HG02973 (cell line): ENCODE measurements around the gene LRRC8D.
"Not testable (repeated sequence)": the region's sequence is repeated elsewhere in the genome, so short reads cannot be mapped to it uniquely, and the experiment has no call there.

ENCODE experiments used
- ATAC-seq: cut with Tn5 transposase; IDR thresholded peaks from one replicate; pipeline ENCODE4 v1.9.1; 2021; ENCODE audit warnings: moderate library complexity; ENCODE audit not compliant: unreplicated experiment

The LRRC8D gene

GRCh38 chr1:89820422-89821321, at the start of gene LRRC8D:
LRRC8D (plus strand) TSS chr1:89821032; CDS start chr1:89933069, 112,037 bp downstream.
- ATAC-seq, result peak; percentile 68

- no peak for ATAC-seq
Measured at GRCh38 chr1:89771991-89772560, 48.8 kb upstream of the LRRC8D start.

GRCh38 chr1:89776104-89776503, 44.7 kb upstream of the LRRC8D start:
- not testable (repeated sequence) for ATAC-seq

- ATAC-seq, result not testable (repeated sequence)
Measured at GRCh38 chr1:89777271-89777670, 43.6 kb upstream of the LRRC8D start.

DNA sequence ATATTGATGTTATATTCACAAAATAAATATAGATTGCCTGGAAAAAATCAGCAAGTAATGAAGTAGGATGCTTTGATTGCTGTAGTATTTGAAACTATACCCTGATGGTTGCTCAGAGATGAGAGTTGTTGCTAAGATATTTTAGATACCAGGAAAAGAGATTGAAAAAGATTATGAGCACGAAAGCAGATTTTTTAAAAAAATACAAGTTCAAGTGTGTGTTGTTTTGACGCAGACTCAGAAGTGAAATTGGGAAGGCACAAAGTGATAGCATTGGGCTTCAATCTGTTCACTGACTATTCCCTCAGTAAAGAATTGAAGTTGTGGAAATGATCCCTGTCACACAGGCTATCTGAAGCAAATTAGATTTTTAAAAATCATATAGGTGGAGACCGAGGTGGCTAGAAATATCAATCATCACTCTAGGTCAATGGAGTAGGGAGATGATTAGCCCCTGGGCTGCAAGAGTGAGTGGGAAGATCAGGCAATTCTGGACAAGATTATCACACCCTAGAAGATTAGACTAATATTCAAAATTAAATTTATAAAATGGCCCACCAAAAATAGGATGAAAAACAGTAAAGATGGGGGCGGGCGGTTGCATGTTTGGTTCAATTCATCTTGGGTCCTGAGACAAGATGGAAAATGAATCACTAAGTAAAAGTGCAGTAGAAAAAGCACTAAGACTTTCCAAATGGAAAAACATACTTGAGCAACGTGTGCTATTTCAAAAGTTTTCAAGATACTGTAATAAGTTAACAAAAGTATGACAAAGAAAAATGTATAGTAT, 41.5 kb upstream of the LRRC8D start:
- no peak for ATAC-seq

- ATAC-seq, result no peak
Measured at GRCh38 chr1:89780721-89781120, 40.1 kb upstream of the LRRC8D start.

GRCh38 chr1:89781494-89782126, 39.2 kb upstream of the LRRC8D start:
- ATAC-seq, result peak; percentile 86

DNA sequence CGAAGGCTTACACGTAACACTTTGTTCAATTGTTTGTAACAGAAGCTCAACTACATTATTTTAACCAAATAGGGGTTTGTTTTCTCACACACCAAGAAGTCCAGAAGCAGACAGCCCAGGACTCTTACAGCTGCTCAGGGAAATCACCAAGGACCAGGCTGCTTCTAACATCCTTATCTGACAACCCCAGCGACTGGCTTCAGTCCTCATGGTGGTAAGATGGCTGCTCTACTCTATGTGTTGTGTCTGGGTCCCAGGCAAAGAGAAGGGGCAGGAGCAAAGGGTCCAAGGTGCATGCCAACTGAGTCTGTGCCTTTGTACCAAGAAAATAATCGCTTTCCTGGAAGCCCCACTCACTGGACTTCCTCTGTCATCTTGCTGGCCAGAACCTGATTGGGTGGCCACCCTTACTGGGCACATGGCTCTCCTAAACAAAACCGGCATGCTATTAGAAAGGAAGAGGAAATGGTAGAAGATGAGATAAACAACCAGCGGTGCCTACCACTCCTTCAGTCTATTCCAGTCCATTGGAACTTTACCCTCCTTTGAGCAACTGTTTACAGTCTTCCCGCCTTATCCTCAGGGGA, 34.1 kb upstream of the LRRC8D start:
- no peak for ATAC-seq

GRCh38 chr1:89790592-89790991, 30.2 kb upstream of the LRRC8D start:
- no peak for ATAC-seq

- no peak for ATAC-seq
Measured at GRCh38 chr1:89791064-89791726, 29.6 kb upstream of the LRRC8D start.

GRCh38 chr1:89794406-89794805, 26.4 kb upstream of the LRRC8D start:
- ATAC-seq, result no peak

GRCh38 chr1:89795571-89795970, 25.3 kb upstream of the LRRC8D start:
- ATAC-seq, result not testable (repeated sequence)

- not testable (repeated sequence) for ATAC-seq
Measured at GRCh38 chr1:89797876-89798275, 23.0 kb upstream of the LRRC8D start.

DNA sequence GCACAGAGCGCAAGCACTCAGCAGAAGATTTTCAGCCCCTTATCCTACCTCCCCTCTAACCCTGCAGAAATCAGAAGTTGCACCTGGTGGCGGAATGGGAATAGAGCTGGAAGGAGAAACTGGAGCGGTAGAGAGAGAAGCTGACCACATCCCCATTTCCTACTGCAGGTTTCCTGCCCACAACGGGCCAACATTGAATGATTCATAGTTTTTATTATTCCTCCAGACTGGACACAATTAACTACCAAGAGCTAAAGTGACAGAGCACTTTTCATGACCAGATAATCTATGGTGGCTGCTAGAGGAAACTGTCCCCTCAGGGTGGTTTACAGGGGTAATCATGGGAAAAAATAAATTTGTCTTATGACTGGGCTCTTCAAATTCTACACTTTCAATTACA, 21.3 kb upstream of the LRRC8D start:
- no peak for ATAC-seq

DNA sequence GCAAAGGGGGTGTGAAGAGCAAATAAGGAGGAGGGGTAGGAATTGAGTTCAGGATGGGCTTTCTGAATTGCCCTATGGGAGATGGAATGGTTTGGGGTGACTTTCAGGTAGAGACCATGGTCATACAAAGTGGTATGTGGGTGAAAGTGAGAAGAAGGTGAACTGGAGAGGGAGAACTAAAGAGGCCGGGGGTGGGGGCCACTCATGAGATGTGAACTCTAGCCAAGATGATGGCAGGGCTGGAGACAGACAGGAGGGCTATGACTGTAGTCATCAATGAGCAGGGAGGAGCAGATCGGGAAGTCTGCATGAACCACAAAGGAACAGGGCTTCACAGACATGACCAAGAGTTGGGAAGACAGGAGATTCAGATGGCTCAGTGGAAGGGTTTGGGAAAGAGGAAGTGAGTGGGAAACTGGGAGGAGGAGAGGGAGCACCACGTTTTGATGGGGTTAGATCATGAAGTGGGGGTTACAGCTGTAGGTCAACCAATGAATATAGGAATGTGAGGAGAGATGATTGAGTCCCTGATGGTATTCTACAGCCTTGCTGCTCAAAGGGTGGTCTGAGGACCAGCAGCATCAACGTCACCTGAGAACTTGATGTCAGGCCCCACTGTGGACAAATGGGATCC, 20.7 kb upstream of the LRRC8D start:
- no peak for ATAC-seq

DNA sequence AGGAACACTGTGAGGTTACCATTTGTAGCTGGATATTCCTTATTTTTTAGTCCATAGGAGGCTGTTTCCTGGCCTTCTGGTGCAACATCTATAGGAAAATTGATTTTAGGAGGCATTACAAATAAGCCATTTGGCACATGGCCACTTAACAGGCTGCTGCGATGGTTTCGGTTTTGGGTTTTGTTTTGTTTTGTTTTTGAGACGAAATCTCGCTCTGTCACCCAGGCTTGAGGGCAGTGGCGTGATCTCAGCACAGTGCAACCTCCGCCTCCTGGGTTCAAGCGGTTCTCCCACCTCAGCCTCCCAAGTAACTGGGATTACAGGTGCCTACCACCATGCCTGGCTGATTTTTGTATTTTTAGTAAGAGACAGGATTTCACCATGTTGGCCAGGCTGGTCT, 20.1 kb upstream of the LRRC8D start:
- ATAC-seq, result no peak

DNA sequence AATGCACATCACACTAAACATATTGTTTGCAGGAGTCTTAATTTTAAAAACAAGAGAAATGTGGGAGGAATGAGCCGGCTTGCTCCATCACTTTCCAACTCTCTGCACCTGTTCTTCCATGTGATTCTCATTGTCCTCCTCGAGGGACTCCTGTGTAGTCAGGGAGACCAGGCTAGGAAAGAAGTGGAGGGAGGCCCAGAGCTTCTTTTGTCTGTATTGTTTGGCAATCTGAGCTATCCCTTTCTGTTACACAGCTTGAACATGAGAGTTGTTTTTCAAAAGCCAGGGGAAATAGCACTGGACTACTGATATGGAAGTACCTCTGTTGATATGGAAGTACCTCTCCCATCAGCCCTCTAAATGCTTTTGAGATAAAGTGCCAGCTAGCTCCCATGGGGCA, 18.8 kb upstream of the LRRC8D start:
- no peak for ATAC-seq

- ATAC-seq, result no peak
Measured at GRCh38 chr1:89802841-89803240, 18.0 kb upstream of the LRRC8D start.

DNA sequence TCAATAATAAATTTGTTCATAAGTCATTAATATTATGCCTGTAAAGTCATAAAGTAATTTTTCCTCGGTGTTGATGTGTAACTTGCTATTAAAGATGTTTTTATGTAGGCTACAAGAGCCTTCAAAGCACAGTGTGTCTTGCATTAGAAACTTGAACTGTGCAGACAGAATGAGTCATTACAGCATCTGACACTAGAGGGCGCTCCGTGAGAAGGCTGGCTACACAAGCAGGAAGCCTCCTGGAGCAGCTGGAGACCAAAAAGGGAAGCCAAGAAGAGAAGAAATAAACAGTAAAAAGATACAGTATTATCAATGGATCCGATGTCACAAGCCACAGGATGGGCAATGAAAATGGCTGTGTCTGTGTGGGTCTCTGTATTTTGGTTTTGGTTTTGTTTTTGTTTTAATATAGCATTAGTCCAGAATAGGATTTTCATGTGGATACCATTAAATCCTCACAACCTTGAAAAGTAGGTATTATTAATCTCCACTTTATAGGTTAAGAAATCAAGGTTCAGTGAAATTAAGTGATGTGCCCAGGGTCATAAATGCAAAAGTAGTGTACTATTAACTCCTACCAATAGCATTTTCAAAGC, 16.1 kb upstream of the LRRC8D start:
- peak; percentile 72 for ATAC-seq
